Measurements from ENCODE around the gene SLC25A23.
A peak's percentile ranks its signal among the peaks of the same experiment; 100 is the strongest.

Gene SLC25A23

DNA sequence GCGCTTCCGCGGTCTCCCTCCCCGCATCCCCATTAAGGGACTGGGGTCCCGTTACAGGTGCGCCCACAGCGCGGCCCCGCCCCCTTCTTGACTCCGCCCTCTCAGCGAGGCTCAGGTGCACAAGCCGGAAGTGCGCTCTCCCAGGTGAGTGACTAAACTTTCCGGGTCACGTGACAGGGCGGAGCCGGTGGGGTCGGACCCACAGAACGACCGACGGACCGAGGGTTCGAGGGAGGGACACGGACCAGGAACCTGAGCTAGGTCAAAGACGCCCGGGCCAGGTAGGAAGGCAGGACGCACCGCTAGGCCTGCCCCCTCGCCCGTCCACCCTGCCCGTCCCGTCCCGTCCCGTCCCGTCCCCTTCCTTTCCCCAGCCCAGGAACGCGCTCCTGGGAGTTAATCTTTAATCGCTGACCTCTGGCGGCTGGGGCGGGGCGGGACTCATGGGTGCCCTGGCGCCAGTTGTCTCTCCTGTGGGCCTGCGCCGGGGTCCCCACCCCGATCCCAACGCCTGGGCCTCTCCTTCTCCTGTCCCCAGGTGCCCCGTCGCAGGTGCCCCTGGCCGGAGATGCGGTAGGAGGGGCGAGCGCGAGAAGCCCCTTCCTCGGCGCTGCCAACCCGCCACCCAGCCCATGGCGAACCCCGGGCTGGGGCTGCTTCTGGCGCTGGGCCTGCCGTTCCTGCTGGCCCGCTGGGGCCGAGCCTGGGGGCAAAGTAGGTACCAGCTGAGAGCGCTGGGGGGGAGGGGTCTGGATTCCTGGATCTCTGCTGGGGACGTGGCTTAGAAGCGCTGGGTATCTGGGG is 4.7 kb upstream of the SLC25A23 start, which contains the start of gene CRB3:
CRB3 (plus strand) TSS at position 202 of the 804 bp plus-strand sequence; CDS start at position 633, 431 bp downstream.
- DNase-seq (ENCODE audit: low read depth, low spot score), result no peak
- H3K4me3 ChIP-seq (ENCODE audit: low read length), result no peak within 1 kb of the TSS

DNA sequence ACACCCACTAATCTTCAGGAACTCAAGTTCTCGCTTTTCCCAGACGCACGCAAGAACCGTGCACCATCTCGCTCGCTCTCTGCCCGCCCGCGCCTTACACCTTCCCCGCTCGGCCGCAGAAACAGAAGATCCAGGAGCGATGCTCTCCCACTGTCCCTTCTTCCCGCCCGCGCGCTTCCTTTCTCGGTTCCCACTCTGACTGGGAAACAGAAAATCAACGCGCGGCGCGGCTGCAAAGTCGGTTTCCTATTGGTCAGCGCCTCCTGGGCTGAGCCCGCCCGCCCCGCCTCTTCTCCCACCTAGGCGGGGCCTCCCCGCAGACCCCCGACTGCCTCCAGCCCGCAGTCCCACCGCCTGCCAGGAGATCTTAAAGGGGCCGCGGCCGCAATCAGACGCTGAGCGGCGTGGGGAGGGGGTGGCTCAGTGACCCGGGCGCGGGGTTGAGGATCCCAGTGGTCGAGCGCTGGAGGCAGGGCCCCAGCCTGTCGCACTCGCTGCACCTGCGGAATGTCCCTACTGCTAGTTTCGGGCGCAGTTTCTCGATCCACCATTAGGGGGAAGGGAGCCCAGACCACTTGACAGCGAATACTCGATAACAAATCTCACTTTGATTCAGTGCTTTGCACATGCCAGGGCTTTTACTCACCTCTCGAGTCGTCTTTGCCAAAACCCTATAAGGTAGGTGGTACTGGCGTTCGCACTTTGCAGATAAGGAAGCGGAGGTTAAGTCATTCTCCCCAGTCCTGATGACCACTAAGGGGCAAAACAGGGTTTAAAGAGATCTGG is 700 bp upstream of the SLC25A23 start:
- DNase-seq (ENCODE audit: low read depth, low spot score), result peak; percentile 97
- H3K4me3 ChIP-seq (ENCODE audit: low read length), result peak overlapping the region; percentile 72

DNA sequence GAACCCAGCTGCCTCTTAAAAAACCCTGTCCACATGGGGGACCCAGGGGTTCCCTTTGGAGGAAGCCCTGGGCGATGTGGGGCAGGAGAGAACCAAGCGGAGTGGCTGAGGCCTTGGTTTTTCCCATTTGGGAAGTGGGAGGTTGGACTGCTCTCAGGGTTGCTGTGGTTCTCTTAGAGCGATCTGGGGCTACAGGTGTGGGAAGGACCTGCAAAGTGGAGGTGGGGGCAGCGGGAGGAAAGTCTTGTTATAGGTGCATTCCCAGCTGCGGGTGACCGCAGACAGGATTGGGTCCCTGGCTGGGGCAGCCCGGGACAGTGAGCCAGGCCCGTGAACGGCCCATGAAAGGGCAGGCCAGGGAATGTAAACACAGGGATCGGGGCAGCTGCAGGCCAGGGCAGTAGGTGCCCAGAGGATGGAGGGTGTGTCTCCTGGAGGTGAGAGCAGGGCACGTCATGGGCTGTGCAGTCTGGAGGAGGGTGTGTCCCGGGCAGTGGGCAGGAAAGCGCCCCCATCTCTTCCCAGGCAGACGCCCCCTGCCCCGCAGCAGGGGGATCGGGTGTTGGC is 814 bp downstream of the SLC25A23 start:
- peak overlapping the region; percentile 72 for H3K4me3 ChIP-seq (ENCODE audit: low read length)
- no peak for DNase-seq (ENCODE audit: low read depth, low spot score)

DNA sequence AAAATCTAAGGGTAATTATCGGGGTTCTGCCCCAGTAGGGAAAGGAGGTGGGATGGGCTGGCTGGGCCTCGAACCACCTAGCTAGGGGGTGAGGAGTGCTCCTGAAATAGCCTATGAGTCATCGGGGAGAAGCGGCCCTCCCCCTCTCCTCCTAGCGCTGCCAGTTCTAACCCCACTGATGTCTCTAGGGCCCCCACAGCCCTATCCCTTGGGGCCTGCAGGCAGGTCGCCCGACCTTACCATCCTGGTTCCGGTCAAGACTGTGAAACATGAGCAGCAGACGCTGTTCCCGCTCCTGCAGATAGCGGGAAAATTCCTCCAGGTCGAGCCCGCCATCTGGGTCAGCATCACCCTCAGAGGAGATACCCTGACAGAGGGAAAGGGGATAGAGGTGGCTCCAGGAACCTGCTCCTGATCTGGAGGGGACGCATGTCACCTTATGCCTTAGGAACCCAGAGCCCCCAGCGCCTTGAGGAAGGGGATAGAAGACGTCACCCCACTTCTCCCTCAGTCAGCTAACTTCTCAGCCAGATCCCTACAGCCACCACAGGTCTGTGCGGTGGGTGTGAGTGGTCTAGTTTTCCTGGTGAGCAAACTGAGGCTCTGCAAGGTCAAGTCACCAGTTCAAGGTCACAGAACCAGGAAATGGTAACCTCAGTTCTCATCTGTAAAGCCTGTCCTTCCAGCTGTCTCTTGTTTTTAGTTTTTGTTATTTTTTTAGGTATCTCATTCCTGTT is 1.5 kb downstream of the SLC25A23 start:
- no peak overlapping the region for H3K4me3 ChIP-seq (ENCODE audit: low read length)
- DNase-seq (ENCODE audit: low read depth, low spot score), result no peak

DNA sequence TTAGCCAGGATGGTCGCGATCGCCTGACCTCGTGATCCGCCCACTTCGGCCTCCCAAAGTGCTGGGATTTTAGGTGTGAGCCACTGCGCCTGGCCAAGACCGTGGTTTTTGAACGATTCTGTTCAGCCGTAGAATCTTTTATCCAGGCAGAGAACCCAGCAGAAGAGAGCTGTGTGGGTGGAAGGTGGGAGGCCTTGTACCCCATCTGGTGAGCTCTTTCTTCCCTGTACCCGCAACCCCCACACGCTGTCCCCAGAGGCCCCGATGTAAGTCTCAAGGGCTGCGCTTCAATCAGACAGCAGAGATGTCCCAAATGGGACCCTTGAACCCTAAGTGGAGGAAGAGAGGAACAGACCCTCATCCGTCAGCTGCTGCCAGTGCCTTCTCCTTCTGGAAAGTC is 3.7 kb downstream of the SLC25A23 start:
- no peak for DNase-seq (ENCODE audit: low read depth, low spot score)
- H3K4me3 ChIP-seq (ENCODE audit: low read length), result no peak overlapping the region

DNA sequence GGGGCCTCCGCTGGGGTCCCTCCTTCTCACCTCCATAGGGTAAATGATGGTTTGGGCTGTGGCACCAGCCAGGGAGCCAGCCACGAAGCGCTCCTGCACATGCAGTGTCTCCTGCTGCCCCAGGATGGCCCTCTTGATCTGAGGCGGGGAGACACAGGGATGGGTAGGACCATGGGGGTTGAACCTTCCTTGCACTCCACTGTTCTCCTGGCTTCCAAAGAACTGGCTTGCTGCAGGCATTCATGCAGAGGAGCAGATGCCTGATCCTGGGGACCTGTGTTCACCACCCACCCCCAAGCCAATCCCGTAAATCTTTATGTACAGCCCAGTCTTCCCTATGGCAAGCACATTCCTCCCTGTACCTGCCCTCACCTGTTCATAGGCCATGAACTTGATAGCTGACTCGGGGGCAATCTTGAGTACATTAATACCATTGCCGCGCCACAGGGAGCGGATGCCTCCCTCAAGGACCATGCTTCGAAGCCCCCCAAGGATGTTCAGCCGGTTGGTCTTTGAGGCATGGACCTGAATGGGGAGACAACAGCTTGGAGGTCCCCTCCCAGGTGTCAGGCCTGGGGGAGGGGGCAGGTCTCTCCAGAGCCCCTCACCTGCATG is 5.5 kb downstream of the SLC25A23 start:
- no peak for DNase-seq (ENCODE audit: low read depth, low spot score)
- no peak overlapping the region for H3K4me3 ChIP-seq (ENCODE audit: low read length)

DNA sequence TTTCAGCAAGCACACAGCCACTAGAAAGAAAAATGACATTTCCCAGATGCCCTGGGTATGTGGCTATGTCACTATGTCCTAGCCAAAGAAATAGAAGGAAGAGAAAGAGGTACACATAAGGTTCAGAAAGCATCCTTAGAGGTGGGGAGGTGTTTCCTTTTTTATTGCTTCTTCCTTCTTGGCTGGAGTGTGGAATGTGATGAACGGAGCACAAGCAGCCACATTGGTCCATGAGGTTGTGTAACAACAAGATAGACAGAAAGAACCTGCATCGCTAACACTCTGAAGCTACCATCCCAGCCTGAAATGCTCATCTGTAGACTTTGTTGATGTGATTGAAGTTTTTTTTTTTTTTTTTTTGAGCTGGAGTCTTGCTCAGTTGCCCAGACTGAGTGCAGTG is 6.7 kb downstream of the SLC25A23 start:
- no peak for DNase-seq (ENCODE audit: low read depth, low spot score)
- no peak overlapping the region for H3K4me3 ChIP-seq (ENCODE audit: low read length)

DNA sequence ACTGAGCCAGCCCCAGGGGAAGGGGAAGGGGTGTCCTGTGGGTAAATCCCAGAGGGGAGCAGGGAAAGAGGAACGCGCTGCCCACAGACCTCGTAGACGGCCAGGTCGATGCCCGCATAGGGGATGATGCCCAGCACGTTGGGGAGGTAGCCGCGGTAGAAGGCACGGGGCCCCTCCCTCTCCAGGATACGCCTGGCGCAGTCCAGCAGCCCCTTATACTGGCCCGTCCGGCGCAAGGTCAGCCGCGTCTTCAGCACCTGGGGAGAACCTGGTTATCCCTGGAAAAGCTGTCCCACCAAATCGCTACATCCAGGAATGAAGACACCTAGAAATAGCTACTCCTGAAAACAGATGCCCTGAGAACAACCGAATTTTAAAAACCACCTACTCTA is 7.4 kb downstream of the SLC25A23 start:
- no peak overlapping the region for H3K4me3 ChIP-seq (ENCODE audit: low read length)
- DNase-seq (ENCODE audit: low read depth, low spot score), result no peak

DNA sequence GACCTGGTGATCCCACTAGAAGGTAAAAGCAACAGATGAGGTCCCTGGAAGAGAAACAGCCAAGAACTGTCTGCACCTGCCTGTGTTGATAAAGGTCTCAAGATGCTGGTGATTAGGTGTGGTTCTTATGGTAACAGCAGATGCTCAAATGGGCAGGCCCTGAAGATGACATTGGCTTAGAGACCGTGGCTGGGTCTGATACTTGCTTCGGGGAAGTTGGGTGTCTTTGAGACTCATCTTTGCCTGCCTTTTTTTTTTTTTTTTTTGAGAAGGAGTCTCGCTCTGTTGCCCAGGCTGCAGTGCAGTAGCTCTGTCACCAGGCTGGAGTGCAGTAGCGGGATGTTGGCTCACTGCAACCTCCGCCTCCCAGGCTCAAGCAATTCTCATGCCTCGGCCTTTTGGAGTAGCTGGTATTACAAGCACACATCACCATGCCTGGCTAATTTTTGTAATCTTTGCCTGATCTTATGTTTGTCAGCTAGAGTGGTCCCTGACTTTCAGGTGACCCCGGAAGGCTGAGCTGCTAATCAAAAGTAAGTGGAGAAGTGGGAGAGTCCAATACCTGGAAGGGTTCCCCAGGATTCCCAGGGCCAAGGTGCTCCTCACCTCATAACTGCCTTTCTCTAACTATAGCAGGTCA is 7.9 kb downstream of the SLC25A23 start:
- no peak for DNase-seq (ENCODE audit: low read depth, low spot score)
- H3K4me3 ChIP-seq (ENCODE audit: low read length), result no peak overlapping the region

DNA sequence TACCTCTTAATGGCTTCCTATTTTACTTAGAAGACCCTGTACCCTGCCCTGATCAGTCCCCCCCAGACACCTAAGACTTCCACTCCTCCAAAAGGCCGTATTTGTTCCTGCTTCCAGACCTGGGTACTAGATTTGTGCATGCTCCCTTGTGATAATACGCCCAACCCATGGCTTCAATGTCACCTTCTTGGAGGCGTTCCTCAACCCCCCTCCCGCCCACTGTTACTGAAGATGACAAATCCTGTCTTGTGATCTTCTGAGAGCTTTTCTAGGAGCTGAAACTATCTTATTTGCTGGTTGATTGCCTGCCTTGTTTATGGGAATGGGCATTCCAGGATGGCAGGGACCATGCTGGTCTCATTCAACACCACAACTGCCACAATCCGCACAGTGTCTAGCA is 9.4 kb downstream of the SLC25A23 start:
- no peak for DNase-seq (ENCODE audit: low read depth, low spot score)
- H3K4me3 ChIP-seq (ENCODE audit: low read length), result no peak overlapping the region

DNA sequence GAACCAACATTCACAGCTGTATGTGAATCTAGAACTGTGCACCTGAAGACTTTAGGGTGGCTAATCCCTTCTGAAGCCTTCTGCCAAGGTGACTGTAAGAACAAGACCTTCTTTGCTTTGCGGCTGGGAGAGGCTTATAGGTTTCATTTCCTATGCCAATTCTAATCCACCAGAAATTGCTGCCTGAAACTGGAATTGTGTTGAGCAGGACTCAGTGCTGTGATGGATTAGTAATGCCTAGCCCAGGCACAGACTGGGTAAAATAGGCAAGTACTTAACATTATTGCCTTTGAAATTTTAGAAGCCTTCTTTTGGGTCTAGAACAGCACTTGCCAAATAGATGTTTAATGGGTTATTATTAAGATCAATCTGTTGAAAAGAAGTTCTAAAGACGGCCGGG is 11.5 kb downstream of the SLC25A23 start:
- H3K4me3 ChIP-seq (ENCODE audit: low read length), result no peak overlapping the region
- DNase-seq (ENCODE audit: low read depth, low spot score), result no peak

DNA sequence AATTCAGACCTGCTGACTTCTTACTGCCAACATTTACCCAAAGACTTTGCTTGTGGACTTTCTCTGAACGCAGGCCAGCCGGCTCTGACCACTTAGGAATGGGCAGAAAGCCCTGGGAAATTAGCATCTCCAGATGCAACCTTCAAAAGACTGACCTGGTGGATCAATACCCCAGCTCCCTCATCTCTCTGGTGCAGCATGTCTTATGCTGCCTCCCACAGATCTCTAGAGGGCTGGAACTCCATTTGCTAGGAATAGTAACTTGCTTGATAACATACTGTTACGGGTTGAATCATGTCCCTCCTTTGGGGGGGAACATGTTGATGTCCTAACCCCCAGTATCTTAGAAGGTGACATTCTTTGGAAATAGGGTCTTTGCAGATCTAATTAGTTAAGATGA is 13.1 kb downstream of the SLC25A23 start:
- no peak for DNase-seq (ENCODE audit: low read depth, low spot score)
- no peak overlapping the region for H3K4me3 ChIP-seq (ENCODE audit: low read length)

DNA sequence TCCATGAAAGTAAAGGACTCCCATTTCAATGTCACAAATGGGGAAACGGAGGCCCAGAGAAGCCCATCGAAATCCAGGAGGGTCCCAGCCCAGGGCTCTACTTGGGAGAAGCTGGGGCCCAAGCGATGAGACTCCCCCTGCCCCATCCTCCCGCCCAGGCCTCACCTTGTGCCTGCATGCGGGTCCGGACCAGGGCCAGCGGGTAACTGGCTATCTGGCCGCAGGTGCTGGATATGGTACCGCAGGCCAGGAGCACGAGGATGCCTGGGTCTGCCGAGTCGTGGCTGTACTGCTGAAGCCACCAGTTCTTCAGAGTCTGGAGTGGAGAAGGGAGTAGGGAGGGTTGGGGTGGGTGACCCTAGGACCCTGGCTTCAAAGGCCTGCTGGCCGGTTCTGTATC is 15.6 kb downstream of the SLC25A23 start:
- no peak overlapping the region for H3K4me3 ChIP-seq (ENCODE audit: low read length)
- no peak for DNase-seq (ENCODE audit: low read depth, low spot score)

DNA sequence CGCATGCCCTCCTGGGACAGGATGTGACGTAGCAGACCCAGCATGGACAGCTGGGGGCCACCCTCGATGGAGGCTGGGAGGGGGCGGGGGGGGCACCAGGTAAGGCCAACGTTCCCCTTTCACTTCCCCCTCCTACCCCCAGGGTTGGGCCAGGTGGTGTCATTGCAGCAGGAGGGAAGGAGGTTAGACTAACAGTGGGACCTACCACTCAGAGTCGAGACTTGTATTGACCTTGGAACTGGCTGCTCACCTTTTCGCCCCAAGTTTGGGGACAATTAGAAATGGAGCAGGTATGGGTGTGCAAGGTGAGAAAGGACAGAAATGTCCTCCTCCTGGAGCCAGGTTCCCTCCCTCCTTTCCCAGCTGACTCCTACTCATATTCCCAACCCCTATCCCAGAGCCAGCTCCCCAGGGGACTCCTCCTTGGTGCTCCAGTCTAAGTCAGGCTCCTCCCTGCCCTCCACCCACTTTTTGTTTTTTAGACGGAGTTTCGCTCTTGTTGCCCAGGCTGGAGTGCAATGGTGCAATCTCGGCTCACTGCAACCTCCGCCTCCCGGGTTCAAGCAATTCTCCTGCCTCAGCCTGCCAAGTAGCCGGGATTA is 17.4 kb downstream of the SLC25A23 start:
- no peak for DNase-seq (ENCODE audit: low read depth, low spot score)
- H3K4me3 ChIP-seq (ENCODE audit: low read length), result no peak overlapping the region

DNA sequence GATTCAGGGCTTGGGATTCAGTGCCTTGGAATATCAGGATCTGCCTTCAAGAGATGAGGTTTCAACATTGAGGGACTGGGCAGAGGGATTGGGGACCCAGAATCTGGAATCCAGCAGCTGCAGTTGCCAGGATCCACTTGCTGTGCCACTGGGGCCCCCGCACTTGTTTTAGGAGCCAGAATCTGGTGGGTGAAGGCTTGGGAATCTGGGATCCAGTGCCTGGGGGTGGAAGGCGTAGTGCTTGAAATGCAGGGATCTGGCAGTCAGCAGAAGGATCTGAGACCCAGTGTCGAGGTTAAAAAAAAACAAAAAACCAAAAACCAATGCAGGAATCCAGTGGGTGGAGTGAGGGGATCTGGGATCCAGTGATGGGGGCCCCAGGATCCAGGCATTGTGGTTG is 18.7 kb downstream of the SLC25A23 start:
- H3K4me3 ChIP-seq (ENCODE audit: low read length), result no peak overlapping the region
- DNase-seq (ENCODE audit: low read depth, low spot score), result no peak

DNA sequence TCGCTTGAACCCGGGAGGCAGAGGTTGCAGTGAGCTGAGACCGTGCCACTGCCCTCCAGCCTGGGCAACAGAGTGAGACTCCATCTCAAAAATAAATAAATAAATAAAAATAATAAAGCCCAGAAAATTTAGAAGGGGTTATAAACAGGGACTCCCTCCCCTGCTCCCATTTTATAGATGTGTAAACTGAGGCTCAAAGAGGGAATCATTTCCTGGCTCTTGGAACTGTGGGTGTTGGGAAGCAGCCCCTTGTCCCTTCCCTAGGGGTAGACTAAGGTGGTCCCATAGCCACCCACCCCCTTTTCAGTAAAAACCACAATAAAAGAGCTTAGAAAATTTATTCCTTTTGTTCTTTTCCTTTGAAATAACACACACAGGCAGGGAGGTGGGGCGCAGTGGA is 19.8 kb downstream of the SLC25A23 start:
- H3K4me3 ChIP-seq (ENCODE audit: low read length), result no peak overlapping the region

DNA sequence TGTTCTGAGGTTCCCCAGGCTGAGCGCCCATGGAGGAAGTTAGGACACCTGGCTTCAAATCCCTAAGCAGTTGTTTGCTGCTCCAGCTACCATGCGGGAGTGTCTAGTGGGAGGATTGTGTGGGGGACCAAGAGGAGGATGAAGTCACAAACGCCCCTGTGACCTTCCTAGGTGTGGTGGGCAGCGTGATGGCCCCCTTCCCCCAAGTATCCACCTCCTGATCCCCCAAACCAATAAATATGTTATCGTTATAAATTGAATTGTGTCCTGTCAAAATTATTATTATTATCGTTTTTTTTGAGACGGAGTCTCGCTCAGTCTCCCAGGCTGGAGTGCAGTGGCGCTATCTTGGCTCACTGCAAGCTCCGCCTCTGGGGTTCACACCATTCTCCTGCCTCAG is 25.9 kb downstream of the SLC25A23 start, which contains the start of gene SLC25A41:
SLC25A41 (minus strand) TSS at position 101 of the 400 bp plus-strand sequence; CDS start at position 31, 70 bp downstream.
- DNase-seq (ENCODE audit: low read depth, low spot score), result no peak
- no peak within 1 kb of the TSS for H3K4me3 ChIP-seq (ENCODE audit: low read length)

More for the DNA sequence above, 19.8 kb downstream of the SLC25A23 start:
- DNase-seq (ENCODE audit: low read depth, low spot score), result no peak

DNA sequence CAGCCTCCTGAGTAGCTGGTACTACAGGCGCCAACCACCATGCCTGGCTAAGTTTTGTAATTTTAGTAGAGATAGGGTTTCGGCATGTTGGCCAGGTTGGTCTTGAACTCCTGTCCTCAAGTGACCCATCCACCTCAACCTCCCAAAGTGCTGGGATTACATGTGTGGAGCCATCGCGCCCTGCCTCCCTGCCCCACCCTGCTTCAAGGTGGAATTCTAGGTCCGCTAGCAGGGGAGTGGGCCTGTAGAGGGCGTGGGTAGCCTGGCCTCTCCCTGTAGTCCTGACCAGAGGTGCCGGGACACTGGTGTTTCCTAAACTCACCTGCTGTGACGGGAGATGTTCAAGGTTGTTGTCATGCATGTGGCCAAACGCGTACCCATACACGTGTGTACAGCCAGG is 26.4 kb downstream of the SLC25A23 start:
- no peak for DNase-seq (ENCODE audit: low read depth, low spot score)
- no peak overlapping the region for H3K4me3 ChIP-seq (ENCODE audit: low read length)
